ENCODE data around the gene FBXW4. TPM values are rescaled to one million over a fixed set of nuclear protein-coding genes. Genes with fewer than 3 reads are reported as not detected.

Gene FBXW4
- polyA plus RNA-seq, 1 donor from 2014 or later = 7.7 TPM

- Histone ChIP-seq H3K9me3 (ENCODE audit: low read length) (no peaks in the 10 kb centered on the region), H3K27me3 (ENCODE audit: insufficient read depth, low read depth, low read length) (peaks cover 4% of the 10 kb centered on the region), H3K4me3 (ENCODE audit: low read length) (no peak overlapping the region), H3K27ac (ENCODE audit: low read length) (no peak overlapping the region), H2AFZ (ENCODE audit: low read depth, low read length) (no peak overlapping the region), H3K4me2 (ENCODE audit: low read length) (no peak overlapping the region), H4K20me1 (ENCODE audit: insufficient read depth) (no peaks in the 10 kb centered on the region), H3K79me2 (replicated peaks; ENCODE audit: insufficient read depth, low read length) (no peaks in the 10 kb centered on the region), H3K9me2 (ENCODE audit: insufficient read depth, low read length) (no peaks in the 10 kb centered on the region), H3K36me3 (ENCODE audit: insufficient read depth, low read length) (no peaks in the 10 kb centered on the region), H3K9ac (ENCODE audit: low read length) (no peak overlapping the region), H3F3A (ENCODE audit: insufficient read depth, low read length, poor library complexity, severe bottlenecking) (no peaks in the 10 kb centered on the region)
- TF ChIP-seq CTCF (IDR thresholded peaks at IDR 0.05; ENCODE audit: poor library complexity, severe bottlenecking) (no peak), TAF1 (IDR thresholded peaks at IDR 0.05; ENCODE audit: low read depth) (no peak)
Measured at GRCh38 chr10:101616415-101617101, 78.4 kb downstream of the FBXW4 start.

- H3K9ac ChIP-seq (ENCODE audit: low read length) = no peak overlapping the region
- peaks cover 4% of the 10 kb centered on the region for H3K27me3 ChIP-seq (ENCODE audit: insufficient read depth, low read depth, low read length)
- no peaks in the 10 kb centered on the region for H3K9me3 ChIP-seq (ENCODE audit: low read length)
- H3F3A ChIP-seq (ENCODE audit: insufficient read depth, low read length, poor library complexity, severe bottlenecking) = no peaks in the 10 kb centered on the region
- H3K36me3 ChIP-seq (ENCODE audit: insufficient read depth, low read length) = no peaks in the 10 kb centered on the region
- H3K4me2 ChIP-seq (ENCODE audit: low read length) = no peak overlapping the region
- no peak overlapping the region for H3K4me3 ChIP-seq (ENCODE audit: low read length)
- TF ChIP-seq MXI1 (conservative IDR thresholded peaks at IDR 0.05; ENCODE audit: poor library complexity, severe bottlenecking) = no peak
- TF ChIP-seq CTCF (IDR thresholded peaks at IDR 0.05; ENCODE audit: poor library complexity, severe bottlenecking) = no peak
- no peak for TF ChIP-seq POLR2AphosphoS5 (IDR thresholded peaks at IDR 0.05)
- no peak for TF ChIP-seq RAD21 (conservative IDR thresholded peaks at IDR 0.05)
- no peak for TF ChIP-seq SMC3 (conservative IDR thresholded peaks at IDR 0.05; ENCODE audit: poor library complexity)
- TF ChIP-seq TAF1 (IDR thresholded peaks at IDR 0.05; ENCODE audit: low read depth) = no peak
- TF ChIP-seq REST (IDR thresholded peaks at IDR 0.05; ENCODE audit: borderline replicate concordance) = no peak
- TF ChIP-seq EZH2 (IDR thresholded peaks at IDR 0.05; ENCODE audit: borderline replicate concordance, insufficient read depth, low read length, poor library complexity, severe bottlenecking) = no peak
- TF ChIP-seq EP300 (conservative IDR thresholded peaks at IDR 0.05; ENCODE audit: poor library complexity, severe bottlenecking) = no peak
- H3K27ac ChIP-seq (ENCODE audit: low read length) = no peak overlapping the region
- H3K9me2 ChIP-seq (ENCODE audit: insufficient read depth, low read length) = no peaks in the 10 kb centered on the region
- H2AFZ ChIP-seq (ENCODE audit: low read depth, low read length) = no peak overlapping the region
- H4K20me1 ChIP-seq (ENCODE audit: insufficient read depth) = no peaks in the 10 kb centered on the region
- no peaks in the 10 kb centered on the region for H3K79me2 ChIP-seq (replicated peaks; ENCODE audit: insufficient read depth, low read length)
Measured at GRCh38 chr10:101615525-101616116, 79.3 kb downstream of the FBXW4 start.
